HG02981 (cell line): ENCODE results near the gene PXDC1.
A peak's percentile ranks its signal among the peaks of the same experiment; 100 is the strongest.
"Not testable (repeated sequence)": the region's sequence is repeated elsewhere in the genome, so short reads cannot be mapped to it uniquely, and the experiment has no call there.

Experiments
- ATAC-seq: cut with Tn5 transposase; IDR thresholded peaks from one replicate; pipeline ENCODE4 v1.9.1; 2021; ENCODE audit warnings: mild to moderate bottlenecking, moderate library complexity; ENCODE audit not compliant: unreplicated experiment

PXDC1 gene

DNA sequence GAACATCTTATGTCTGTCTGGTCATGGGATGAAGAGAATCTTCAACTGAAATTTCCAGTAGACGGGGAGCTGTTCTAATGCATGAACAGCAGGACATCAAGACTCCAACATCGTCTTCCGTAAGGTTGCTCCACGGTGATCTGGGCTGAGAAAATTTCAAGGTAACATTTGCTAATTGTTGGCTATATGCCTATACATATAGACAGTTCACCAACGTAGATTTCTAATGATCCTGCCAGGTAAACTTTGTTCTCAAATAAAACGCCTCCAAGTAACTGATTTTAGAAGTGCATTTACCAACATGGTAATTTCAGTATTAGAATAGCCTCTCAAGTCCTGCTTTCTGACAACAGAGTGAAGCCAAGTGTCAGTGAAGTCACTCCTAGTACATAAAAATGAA, 11.3 kb upstream of the PXDC1 start:
- ATAC-seq: no peak

DNA sequence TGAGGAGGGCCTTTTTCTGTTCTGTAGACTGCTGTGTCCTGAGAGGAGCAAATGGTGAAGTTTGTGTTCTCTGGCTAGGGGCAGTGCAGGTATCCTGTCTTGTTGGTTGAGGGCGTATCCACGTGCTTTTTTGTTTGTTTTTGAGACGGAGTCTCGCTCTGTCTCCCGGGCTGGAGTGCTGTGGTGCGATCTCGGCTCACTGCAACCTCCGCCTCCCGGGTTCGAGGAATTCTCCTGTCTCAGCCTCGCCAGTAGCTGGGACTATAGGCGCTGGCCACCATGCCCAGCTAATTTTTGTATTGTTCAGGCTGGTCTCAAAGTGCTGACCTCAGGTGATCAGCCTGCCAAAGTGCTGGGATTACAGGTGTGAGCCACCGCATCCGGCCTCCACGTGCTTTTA, 10.8 kb upstream of the PXDC1 start:
- ATAC-seq: no peak

DNA sequence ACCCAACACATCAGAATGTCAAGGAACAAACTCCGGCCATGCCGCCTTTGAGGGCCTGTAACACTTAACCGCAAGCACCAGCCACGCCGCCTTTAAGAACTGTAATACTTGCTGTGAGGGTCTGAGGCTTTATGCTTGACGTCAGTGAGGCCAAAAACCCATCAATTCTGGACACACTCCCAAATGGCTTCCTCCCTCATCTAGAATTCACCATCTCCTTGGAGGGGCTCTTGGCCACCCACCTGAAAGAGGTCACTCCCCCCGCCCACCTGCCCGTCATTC, 10.4 kb upstream of the PXDC1 start:
- no peak for ATAC-seq

DNA sequence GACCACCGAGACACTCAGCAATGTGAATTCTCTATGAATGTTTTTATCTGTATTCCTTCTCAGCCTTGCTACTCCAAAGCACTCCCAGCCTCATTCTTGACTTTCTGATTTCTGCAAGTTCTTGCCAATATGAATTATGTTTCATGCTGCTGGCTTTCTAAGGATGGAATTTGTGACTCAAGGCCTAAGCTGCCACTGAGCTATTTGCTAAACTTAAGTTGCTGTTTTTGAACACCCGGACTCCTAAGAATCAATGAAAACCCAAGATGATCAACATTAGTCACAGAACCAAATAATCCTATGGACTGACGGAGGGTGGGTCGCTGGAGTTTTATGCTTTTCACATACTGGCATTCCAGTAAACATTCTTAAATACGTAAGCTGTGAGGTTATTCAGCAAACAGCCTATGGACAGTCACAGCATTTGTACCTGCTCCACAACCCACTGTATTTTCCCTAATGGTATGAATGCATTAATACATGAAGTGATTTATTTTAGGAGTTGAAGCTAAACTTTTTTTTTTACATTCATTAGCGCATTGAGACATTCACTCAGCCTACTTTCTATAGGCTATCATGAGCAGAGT, 8.2 kb upstream of the PXDC1 start:
- no peak for ATAC-seq

DNA sequence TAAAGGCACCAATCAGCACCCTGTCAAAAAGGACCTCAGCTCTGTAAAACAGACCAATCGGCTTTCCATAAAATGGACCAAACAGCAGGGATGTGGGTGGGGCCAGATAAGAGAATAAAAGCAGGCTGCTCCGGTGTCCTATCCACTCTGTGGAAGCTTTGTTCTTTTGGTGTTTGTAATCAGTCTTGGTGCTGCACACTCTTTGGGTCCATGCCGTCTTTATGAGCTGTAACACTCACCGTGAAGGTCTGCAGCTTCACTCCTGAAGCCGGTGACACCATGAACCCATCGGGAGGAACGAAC, 7.3 kb upstream of the PXDC1 start:
- ATAC-seq: no peak

DNA sequence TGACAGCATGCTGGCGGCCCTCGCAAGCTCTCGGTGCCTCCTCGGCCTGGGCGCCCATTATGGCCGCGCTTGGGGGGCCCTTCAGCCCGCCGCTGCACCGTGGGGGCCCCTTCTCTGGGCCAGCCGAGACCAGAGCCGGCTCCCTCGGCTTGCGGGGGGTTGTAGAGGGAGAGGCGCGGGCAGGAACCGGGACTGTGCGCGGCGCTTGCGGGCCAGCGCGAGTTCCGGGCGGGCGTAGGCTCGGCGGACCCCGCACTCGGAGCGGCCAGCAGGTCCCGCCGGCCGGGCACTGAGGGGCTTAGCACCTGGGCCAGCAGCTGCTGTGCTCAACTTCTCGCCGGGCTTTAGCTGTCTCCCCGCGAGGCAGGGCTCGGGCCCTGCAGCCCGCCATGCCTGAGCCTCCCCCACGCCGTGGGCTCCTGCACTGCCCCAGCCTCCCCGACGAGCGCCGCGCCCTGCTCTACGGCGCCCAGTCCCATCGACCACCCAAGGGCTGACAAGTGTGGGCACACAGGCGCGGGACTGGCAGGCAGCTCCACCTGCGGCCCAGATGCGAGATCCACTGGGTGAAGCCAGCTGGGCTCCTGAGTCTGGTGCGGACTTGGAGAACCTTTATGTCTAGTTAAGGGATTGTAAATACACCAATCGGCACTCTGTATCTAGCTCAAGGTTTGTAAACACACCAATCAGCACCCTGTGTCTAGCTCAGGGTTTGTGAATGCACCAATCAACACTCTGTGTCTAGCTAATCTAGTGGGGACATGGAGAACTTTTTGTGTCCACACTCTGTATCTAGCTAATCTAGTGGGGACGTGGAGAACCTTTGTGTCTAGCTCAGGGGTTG, 6.7 kb upstream of the PXDC1 start:
- ATAC-seq: not testable (repeated sequence)

DNA sequence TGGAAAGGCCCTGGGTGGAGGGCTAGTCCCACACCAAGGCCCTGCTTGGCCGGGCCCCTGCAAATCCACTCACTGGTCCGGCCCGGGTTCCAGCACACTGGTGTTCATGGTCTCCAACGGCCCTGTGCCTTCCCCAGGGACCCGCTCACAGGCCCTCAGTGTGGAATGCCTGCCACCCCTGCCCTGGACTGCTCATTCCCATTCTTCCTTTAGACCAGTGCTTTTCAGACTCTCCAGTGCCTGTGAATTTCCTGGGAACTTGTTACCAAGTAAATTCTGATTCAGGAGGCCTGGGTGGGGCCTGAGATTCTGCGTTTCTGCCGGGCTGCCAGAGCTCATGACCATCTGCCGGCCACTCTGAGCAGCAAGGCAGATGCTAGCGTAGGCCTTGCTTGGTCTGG, 5.7 kb upstream of the PXDC1 start:
- ATAC-seq: no peak

DNA sequence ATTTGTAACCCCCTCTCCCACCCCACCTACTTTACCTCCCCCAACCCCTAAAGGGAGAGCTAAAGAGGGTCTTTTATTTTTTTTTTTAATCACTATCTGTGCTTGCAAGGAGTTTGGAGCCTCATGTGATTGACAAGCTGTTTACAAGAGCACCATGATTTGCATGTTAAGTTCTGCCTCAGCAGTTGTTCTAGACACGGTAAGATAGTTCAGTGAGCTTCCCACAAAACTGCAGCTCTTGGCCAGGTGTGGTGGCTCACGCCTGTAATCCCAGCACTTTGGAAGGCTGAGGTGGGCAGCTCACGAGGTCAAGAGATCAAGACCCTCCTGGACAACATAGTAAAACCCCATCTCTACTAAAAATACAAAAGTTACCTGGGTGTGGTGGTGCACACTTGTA, 5.0 kb upstream of the PXDC1 start:
- ATAC-seq: no peak

DNA sequence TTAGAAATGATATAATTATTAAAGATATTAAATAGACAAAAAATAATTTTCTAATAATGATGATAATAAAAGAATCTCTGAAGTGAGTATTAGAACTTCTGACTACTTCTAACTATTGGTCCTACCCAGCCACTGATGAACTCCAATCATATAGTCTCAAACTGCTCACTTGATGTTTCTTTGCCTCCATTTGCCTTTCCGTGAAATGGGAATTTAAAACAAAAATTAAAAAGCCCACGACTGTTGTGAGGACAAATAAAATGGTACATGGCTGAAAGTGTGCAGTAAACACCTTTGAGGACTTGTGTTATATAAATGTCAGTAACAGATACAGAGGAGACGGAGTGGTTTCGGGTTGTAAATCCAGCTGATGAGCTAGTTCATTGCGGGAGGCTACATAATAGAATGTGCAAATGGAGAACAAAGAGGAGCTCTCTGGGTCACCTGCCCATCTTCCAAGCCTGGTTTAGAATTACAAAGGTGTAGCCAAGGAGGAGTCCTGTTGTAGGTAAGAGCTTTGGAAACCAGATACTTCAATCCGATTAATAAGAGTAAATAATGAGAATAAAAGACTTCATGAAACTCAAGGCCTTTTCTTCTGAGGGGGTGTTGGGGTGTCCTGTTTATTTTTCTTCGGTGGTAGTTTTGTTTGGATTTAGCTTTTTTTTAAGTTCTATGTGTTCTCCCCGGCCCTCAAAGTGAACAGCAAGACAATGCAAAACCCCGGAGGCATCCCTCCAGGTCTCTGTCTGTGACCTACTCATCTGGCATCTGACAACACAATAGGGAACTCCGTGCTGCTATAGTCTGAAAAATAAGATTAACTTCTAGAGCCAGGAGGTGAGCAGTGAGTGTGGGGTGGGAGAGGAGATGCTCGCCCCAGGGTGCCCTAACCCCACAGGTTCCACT, 4.4 kb upstream of the PXDC1 start:
- ATAC-seq: no peak

DNA sequence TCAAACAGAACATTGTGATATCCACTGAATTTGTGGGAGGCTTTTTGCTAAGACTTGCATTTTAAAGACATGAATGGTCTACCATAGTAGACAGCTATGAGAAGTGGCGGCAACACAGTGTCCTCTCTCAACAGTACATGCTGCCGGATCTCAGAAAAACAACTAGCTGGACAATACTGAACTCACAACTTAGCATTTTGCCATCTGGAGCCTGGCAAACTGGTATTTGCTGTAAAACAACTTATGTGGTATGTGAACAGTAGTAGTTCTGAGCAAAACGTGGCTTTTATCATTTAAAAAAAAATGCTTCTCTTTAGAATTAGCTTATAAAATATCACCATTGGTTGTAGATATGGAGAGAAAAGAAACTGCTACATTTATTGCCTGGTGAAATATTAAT, 3.3 kb upstream of the PXDC1 start:
- ATAC-seq: no peak

DNA sequence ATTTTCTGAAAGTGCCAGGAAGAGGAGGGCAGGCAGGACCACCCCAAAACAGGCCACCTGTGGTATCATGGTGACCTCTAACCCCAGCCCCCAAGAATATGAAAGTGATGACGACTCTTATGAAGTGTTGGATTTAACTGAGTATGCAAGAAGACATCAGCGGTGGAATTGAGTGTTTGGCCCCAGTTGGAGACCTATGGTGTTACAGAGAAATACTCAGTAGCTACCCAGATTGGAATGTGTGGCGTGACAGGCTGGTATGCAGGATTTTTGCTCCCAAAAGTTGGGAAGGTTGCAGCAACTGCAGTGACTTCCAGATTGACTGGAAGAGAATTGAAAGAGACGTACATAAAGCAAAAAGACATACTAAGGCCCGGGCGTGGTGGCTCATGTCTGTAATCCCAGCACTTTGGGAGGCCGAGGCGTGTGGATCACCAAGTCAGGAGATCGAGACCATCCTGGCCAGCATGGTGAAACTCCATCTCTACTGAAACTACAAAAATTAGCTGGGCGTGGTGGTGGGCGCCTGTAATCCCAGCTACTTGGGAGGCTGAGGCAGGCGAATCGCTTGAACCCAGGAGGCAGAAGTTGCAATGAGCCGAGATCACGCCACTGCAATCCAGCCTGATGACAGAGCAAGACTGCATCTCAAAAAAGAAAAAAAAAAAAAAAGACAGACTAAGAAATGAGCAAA, 2.7 kb upstream of the PXDC1 start:
- ATAC-seq: not testable (repeated sequence)

DNA sequence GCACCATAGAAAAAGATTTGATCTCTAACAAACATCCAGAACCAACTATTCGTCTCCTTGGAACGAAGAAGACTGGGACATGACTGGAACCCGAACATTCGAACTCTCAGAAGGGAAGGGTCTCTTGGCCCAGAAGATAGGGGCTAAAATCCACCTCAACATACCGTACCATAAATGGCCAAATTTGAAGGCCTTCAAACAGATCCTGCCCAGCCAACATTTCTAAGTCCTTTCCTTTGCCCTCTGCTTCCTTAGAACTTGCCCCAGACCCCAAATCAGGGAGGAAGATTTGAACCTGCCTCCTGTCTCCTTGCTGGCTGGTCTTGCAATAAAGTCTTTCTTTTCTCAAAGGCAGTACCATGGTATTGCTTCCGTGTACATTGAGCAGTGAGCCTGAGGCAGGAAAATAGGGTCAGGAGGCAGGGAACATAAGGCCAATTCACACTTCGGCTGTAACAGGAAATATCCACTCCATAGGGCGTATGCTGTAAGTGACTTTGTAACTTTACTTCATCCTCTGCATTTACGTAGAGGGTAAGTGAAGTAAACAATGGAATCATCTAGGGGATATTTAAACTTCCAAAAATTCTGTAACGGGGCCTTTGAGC, 1.8 kb upstream of the PXDC1 start:
- ATAC-seq: no peak

DNA sequence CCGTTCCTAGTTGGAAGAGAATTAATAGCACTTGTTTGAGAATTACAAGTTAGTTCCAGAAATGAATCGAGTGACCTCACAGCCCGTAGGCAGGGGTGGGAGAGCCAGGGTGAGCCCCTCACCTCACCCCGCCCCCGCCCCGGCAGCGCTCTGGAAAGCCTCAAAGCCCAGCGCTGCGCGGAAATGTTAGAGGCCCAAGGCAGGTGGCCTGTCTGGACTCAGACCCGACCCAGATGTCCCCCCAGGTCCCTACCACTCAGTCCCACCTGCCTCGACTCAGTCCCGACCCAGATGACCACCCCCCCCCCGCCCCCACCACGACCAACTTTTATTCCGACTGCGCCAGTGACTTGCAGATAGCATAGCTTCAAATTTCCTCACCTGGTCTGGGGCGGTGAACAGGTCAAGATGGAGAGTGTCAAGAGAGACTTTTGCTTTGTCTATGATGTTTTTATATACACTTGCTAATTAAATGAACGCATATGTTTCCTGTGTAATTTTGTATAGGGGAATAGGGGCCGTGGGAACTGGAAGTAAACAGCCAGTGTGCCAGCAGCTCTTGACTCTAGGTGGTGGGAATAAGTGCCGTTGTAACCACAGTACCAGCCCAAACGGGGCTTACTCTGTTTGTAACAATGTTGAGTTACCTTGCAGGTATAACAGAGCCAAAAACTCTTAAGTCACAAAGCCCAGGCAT, 1.2 kb upstream of the PXDC1 start:
- no peak for ATAC-seq

DNA sequence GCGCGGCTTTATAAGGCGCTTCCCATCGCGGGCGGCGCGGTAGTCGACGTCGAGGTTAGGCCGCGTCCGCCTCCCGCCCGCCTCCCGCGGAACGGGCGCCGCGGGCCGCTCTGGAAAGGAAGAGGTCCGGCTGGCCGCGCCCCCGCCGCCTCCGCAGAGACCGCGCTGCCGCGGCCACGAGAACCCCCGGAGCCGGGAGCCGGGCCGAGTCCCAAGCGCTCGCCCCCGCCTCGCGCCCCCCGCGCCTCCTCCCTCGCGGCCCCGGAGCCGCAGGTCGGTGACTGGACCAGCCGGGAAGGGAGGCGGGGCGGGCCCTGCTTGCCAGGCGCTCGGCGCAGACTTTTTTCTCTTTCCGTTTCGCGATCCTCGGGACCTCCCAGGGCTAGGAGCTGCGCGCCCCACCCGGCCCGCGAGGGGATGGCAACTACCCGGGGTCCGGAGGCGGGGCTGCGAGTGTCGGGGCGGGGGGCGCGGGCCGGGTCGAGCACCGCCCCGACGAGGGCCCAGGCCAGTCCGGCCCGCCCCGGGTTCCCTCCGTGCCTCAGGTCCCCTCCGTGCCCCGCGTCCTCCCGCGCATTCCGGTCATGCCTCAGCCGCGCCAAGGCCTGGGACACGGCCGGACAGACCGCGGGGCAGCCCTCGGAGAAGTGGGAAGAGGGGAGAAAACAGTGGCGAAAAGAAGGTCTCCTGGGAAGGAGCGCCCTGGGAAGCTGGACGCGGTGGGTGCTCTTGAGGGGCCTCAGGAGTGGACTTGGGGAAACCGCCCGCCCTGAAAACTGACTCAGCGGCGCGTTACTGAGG, 417 bp upstream of the PXDC1 start:
- peak; percentile 67 for ATAC-seq

DNA sequence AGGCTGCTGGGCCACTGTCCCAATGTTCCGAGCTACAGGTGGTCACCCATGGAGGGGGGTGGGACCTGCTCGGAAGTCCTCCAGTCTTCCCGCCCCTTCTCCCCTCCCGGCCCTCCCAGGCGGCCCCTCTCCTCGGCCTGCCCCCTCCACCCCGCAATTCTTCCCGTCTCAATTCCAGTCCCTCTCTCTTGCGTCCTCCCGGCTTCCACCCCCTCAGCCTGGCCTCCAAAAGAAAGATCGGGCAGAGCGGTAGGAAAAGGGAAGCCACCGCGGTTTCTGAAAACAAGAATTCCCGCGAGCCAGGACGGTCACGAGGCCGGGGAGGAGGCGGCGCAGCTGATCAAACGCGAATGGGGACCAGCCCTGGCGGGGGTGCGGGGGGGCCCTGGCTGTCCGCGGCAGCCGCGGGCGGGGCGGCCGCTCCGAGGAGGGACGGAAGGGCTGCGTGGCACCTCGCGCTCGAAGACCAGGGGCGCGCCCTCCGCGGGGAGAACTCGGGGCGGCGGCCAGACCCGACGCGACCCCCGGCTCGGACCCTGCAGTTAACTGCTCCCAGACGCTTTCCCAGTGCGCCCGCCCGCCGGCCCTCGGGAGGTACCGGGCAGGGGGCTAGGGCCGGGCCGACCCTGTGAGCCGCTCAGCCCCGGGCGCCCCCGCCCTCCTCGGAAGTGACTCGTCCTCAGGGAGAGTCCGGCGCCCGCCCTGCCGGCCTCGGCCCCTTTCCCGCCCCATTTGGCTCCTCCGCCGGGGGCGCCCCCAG, 1.0 kb downstream of the PXDC1 start:
- peak; percentile 1 for ATAC-seq

DNA sequence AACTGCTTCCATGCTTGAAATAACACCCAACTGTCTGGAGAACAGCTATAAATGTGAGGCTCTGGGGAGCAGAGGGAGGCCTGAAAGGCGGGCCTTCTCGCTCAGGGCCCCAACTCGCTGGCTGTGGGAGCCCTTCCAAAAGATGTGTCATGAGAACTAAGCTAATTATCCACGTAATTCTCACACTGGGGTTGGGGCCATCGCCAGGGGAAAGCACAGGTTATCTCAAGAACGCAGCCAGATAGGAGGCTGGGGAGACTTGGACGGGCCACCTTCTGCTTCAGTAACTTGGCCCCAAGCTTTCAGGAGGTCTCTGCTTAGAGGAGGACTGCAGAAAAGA, 1.6 kb downstream of the PXDC1 start:
- no peak for ATAC-seq

DNA sequence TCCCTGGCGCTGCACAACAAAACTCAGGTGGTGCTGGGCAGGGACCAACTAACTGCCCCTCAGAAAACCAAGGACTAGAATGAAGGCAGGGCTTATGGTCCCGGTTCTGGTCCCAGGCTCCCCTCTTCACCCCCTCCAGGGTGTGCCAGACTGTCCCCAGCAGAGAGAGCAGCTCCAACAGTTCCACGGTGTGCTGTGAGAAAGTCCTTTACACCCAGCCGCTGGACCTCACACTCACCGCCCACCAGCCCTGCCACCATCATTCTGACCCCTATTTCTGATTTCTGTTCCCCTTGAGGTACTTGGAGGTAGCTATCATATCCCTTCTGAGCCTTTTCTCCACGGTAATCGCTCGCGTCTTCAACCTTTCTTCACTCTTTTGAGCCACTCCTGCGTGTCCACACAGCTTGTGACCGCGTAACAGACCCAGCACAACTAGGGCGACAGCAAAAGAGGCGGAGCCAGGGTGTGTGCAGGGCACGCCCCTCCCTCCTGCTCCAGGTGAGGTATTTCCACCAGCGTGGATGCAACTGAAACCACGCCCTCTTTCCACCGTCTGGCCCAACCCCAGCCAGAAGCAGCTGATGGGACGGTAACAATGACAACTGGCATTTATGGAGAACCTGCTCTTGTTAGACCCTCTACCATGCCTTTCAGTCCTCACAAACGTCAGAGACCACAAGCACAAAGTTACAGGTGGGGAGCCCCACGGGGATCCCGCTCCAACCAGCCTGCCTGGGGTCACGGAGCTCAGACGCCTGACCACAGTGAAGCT, 2.3 kb downstream of the PXDC1 start:
- ATAC-seq: no peak
